ENCODE results near the gene CPAMD8. TPM values are rescaled to one million over a fixed set of nuclear protein-coding genes. Genes with fewer than 3 reads are reported as not detected.

The CPAMD8 gene
- total and polyA plus RNA-seq, 9 of the 15 experiments (the other 6 are each of a cell fraction or from before 2014, with no cell fraction given): 0.20 to 2.1 (median 1.3) TPM

DNA sequence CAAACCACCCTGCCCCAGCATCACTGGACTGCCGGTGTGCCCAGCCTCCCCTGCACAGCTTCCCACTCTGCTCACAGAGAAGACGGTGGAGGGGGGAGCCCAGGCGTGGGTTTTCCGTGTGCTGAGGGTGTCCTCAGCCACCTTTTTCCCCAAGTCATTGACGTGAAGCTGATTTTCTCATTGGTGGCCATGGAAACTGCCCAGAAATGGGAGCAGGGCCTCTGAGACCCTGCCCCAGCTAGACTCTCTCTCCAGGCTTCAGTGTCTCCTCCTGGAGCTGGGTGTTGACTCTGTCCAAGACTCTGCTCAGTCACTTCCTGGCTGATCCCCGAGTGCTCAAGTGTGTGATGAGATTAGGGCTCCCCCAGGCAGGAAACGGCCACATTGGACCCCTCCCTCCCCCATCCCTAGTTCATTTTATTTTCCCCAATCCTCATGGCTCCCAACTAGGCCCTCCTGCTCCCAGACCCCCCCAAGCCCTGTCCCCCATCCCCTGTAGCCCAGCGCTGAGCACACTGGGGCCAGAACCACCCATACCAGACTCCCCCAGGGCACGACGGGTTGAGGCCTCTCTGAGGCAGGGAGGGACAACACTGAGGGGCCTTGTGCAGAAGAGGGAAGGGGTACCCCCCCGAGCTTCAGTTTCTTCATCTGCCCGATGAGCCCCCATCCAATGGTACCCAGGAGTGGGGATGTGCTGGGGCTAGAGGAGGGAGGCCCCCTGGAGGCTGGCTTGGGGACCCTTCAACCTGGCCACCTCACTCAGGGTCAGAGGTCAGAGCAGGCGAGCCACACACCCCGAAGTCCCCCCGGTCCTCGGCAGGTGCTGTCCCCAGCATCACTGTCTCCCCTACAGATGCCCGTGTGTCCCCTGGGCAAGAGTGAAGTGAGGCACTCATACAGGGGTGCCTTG, 139.0 kb downstream of the CPAMD8 start:
- no peaks in the 10 kb centered on the region for H3K27me3 ChIP-seq (ENCODE audit: control insufficient read depth in 2 of 2, insufficient read depth in 2 of 2, low read length in 2 of 2)
- FAIRE-seq: peak; percentile 95
- peak overlapping the region; percentile 100 for H3K27ac ChIP-seq (ENCODE audit: extremely low read depth, low read depth, low read length)
- peak overlapping the region; percentile 91 to 98 for H3K9ac ChIP-seq (ENCODE audit: insufficient read depth in 1 of 2, low read depth in 2 of 2, low read length in 2 of 2)
- H3K4me3 ChIP-seq: peak overlapping the region; percentile 12
- POLR2A ChIA-PET: interaction anchor here (0.9 to 1.5 kb wide), 2 partner anchors 9 to 38 kb away, joined by 3 to 5 read pairs; no protein-coding TSS in a partner anchor
- H3K4me2 ChIP-seq (ENCODE audit: insufficient read depth, low read length): peak overlapping the region; percentile 70
- peaks cover 43 to 62% of the 10 kb centered on the region in 2 experiments for H3K4me1 ChIP-seq (replicated peaks in 1 of 2; ENCODE audit: control insufficient read depth in 2 of 2, insufficient read depth in 2 of 2, low read length in 2 of 2)
- H3K9me3 ChIP-seq (replicated peaks; ENCODE audit: control insufficient read depth, insufficient read depth, low read depth, low read length): peaks cover 5% of the 10 kb centered on the region
- peak; percentile 61 to 92 (median 78) for DNase-seq (ENCODE audit: extremely low read depth in 1 of 4, low spot score in 3 of 4)
- intact Hi-C loops (cut with micrococcal nuclease): no loop called here
- ATAC-seq: peak; percentile 69
- 12% methylated on average over 11 of the region's 17 CpGs for WGBS (ENCODE audit: insufficient coverage, low coverage, missing lambda C conversion rate)
- H3K36me3 ChIP-seq (ENCODE audit: control insufficient read depth, insufficient read depth, low read length): peaks cover 23% of the 10 kb centered on the region; the same call in 2 of the 3 replicates
- H4K20me1 ChIP-seq (replicated peaks; ENCODE audit: control insufficient read depth, insufficient read depth, low read length): no peaks in the 10 kb centered on the region
- H3K79me2 ChIP-seq (ENCODE audit: control insufficient read depth, insufficient read depth, low read length): peaks cover 42% of the 10 kb centered on the region
- BruUV-seq (replicated peaks): TSS peak; percentile 36
- CTCF ChIA-PET (ENCODE audit: low intra/inter-chr PET ratio): no interaction called here
- in situ Hi-C loops (cut with MboI): no loop called here
- peak overlapping the region; percentile 58 for H2AFZ ChIP-seq (ENCODE audit: low read depth, low read length)
- no peaks in the 10 kb centered on the region for H3K9me1 ChIP-seq (ENCODE audit: control insufficient read depth, insufficient read depth, low read length)
- TF ChIP-seq ZNF232 (CRISPR knock-in tag; IDR thresholded peaks at IDR 0.05) (no peak), SPI1 (IDR thresholded peaks at IDR 0.05; ENCODE audit: borderline replicate concordance, low read depth, low read length) (peak; percentile 33; the same call in 1 of the 2 replicates), MCM2 (IDR thresholded peaks at IDR 0.05; ENCODE audit: low read depth) (no peak), SIN3B (IDR thresholded peaks at IDR 0.05; ENCODE audit: low read depth) (no peak), SLC30A9 (CRISPR knock-in tag; IDR thresholded peaks at IDR 0.05) (no peak), ZC3H8 (IDR thresholded peaks at IDR 0.05) (no peak), ATF7 (IDR thresholded peaks at IDR 0.05) (peak; percentile 58; the same call in 1 of the 2 replicates), ZNF121 (CRISPR knock-in tag; conservative IDR thresholded peaks at IDR 0.05) (no peak), GATA2 (CRISPR knock-in tag; IDR thresholded peaks at IDR 0.05) (no peak), ZNF217 (CRISPR knock-in tag; IDR thresholded peaks at IDR 0.05) (no peak), ZNF583 (CRISPR knock-in tag; IDR thresholded peaks at IDR 0.05) (no peak; the same call in 1 of the 2 replicates), NFRKB (IDR thresholded peaks at IDR 0.05; ENCODE audit: low read depth) (peak; percentile 75), KAT2B (IDR thresholded peaks at IDR 0.05; ENCODE audit: low read depth, low read length) (no peak), ZNF699 (CRISPR knock-in tag; IDR thresholded peaks at IDR 0.05; ENCODE audit: insufficient replicate concordance) (no peak), GATAD2B (IDR thresholded peaks at IDR 0.05; ENCODE audit: borderline replicate concordance) (no peak), RFX7 (CRISPR knock-in tag; IDR thresholded peaks at IDR 0.05) (no peak), ZNF764 (CRISPR knock-in tag; IDR thresholded peaks at IDR 0.05; ENCODE audit: low read depth) (no peak), NCOA1 (IDR thresholded peaks at IDR 0.05; ENCODE audit: low read depth) (peak; percentile 34; the same call in 1 of the 2 replicates), FOXA1 (IDR thresholded peaks at IDR 0.05; ENCODE audit: borderline replicate concordance) (no peak), COPS2 (conservative IDR thresholded peaks at IDR 0.05) (no peak), SETDB1 (IDR thresholded peaks at IDR 0.05; ENCODE audit: low read length) (no peak)
- TF ChIP-seq, protein P1, sequence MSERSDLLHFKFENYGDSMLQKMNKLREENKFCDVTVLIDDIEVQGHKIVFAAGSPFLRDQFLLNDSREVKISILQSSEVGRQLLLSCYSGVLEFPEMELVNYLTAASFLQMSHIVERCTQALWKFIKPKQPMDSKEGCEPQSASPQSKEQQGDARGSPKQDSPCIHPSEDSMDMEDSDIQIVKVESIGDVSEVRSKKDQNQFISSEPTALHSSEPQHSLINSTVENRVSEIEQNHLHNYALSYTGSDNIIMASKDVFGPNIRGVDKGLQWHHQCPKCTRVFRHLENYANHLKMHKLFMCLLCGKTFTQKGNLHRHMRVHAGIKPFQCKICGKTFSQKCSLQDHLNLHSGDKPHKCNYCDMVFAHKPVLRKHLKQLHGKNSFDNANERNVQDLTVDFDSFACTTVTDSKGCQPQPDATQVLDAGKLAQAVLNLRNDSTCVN (CRISPR knock-in tag; IDR thresholded peaks at IDR 0.05): 0 out of 2 replicates have a peak, but pooled peaks have one; percentile 14
- TF ChIP-seq, protein P2, sequence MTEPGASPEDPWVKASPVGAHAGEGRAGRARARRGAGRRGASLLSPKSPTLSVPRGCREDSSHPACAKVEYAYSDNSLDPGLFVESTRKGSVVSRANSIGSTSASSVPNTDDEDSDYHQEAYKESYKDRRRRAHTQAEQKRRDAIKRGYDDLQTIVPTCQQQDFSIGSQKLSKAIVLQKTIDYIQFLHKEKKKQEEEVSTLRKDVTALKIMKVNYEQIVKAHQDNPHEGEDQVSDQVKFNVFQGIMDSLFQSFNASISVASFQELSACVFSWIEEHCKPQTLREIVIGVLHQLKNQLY (CRISPR knock-in tag; conservative IDR thresholded peaks at IDR 0.05): no peak
